ENCODE data around the gene ZNF414. TPM values are rescaled to one million over a fixed set of nuclear protein-coding genes. Genes with fewer than 3 reads are reported as not detected.

Gene ZNF414
- total RNA-seq, 6 experiments from 2014 or later: 9.5 to 17.4 (median 11.9) TPM

DNA sequence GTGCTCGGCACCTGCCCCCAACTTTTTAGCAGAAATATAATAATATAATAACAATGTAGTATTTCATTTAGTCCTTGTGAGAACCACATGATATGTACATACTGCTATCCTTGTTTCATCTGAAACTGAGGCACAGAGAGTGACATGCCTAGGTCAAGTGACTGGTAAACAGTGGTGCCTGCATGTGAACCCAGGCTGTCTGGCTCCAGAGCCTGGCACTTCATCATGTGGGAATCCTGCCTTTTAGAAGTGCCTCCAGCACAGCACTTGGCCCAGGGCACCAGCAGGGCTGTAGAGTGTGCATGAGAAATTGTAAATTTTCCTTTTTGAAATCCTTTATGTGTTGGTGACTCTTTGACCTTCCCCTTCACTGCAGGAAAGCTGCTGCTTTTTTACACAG, 39.0 kb downstream of the ZNF414 start:
- DNase-seq: no peak
- 89% methylated on average over 1 of the region's 1 CpG for WGBS (ENCODE audit: insufficient coverage, low coverage, low lambda C conversion rate, missing lambda C conversion rate)
- H3K36me3 ChIP-seq: peaks cover 5 to 90% (median 43%) of the 10 kb centered on the region in 4 donors

GRCh38 chr19:8473648-8474476, 40.1 kb downstream of the ZNF414 start:
- peaks cover 8 to 97% (median 51%) of the 10 kb centered on the region in 4 donors for H3K36me3 ChIP-seq
- peak in 1 of 4 donors; percentile 46 for ATAC-seq

More for the DNA sequence above, 39.0 kb downstream of the ZNF414 start:
- H3K9me3 ChIP-seq: no peaks in the 10 kb centered on the region
- intact Hi-C loops (cut with DNase I): no loop called here
- no peak overlapping the region for H3K4me3 ChIP-seq
- no peak for ATAC-seq
- no peak for TF ChIP-seq POLR2A (IDR thresholded peaks at IDR 0.05)
- TF ChIP-seq, protein P1, sequence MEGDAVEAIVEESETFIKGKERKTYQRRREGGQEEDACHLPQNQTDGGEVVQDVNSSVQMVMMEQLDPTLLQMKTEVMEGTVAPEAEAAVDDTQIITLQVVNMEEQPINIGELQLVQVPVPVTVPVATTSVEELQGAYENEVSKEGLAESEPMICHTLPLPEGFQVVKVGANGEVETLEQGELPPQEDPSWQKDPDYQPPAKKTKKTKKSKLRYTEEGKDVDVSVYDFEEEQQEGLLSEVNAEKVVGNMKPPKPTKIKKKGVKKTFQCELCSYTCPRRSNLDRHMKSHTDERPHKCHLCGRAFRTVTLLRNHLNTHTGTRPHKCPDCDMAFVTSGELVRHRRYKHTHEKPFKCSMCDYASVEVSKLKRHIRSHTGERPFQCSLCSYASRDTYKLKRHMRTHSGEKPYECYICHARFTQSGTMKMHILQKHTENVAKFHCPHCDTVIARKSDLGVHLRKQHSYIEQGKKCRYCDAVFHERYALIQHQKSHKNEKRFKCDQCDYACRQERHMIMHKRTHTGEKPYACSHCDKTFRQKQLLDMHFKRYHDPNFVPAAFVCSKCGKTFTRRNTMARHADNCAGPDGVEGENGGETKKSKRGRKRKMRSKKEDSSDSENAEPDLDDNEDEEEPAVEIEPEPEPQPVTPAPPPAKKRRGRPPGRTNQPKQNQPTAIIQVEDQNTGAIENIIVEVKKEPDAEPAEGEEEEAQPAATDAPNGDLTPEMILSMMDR (IDR thresholded peaks at IDR 0.05): no peak
- no peak overlapping the region for H3K27ac ChIP-seq
- H3K27me3 ChIP-seq: no peaks in the 10 kb centered on the region
- H3K4me1 ChIP-seq: no peaks in the 10 kb centered on the region

DNA sequence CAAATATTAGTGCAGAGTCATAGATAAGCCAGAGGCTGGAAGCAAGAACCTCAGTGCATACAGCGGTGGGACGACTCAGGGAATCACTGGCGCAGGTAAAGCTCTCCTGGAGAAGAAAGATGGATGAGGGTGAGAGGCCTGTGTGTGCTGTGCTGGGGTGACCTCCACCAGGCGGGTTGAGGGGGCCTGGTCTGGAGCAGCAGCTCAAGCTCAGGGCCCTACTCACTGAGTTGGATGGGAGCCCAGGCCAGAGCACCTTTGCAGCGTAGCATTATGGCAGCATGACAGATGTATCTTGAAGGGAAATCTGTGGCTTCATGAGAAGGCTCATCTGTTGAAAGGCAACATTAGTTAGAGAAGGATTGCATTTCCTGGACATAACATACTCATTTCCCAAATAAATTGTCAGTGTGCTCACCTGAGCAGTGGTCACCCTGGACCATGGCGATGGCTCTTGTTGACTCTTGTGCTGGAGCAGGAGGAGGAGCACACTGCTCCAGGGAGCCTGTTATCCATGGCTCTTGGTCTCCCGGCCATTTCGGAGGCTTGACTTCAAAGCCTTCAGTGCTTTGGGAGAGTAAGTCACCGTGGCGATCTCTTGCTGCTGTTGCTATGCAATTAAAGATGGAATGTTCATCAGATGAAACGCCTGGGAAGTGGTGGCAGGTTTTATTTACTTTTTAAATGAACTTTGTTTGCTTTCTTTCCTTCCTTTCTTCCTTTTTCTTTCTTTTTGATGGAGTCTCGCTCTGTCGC, 44.2 kb downstream of the ZNF414 start:
- intact Hi-C loops (cut with DNase I): no loop called here
- Histone ChIP-seq H3K27ac (no peak overlapping the region), H3K4me1 (peaks cover 0 to 5% (median 0%) of the 10 kb centered on the region in 4 donors), H3K27me3 (no peaks in the 10 kb centered on the region), H3K4me3 (no peak overlapping the region), H3K9me3 (no peaks in the 10 kb centered on the region), H3K36me3 (peaks cover 17 to 97% (median 62%) of the 10 kb centered on the region in 4 donors)
- WGBS (ENCODE audit: insufficient coverage, low coverage, low lambda C conversion rate, missing lambda C conversion rate): 76% methylated on average over 5 of the region's 13 CpGs
- TF ChIP-seq, protein P1 (IDR thresholded peaks at IDR 0.05): no peak
- TF ChIP-seq POLR2A (IDR thresholded peaks at IDR 0.05): no peak
- ATAC-seq (no peak), DNase-seq (no peak)

More at GRCh38 chr19:8473648-8474476, 40.1 kb downstream of the ZNF414 start:
- TF ChIP-seq POLR2A (IDR thresholded peaks at IDR 0.05): no peak
- TF ChIP-seq, protein P1 (IDR thresholded peaks at IDR 0.05): no peak
- no peaks in the 10 kb centered on the region for H3K4me1 ChIP-seq
- 76% methylated on average over 6 of the region's 6 CpGs for whole genome bisulfite sequencing (ENCODE audit: insufficient coverage, low coverage, low lambda C conversion rate, missing lambda C conversion rate)
- intact Hi-C loops (cut with DNase I): no loop called here
- no peaks in the 10 kb centered on the region for H3K27me3 ChIP-seq
- no peaks in the 10 kb centered on the region for H3K9me3 ChIP-seq
- H3K4me3 ChIP-seq: no peak overlapping the region
- DNase-seq: no peak
- H3K27ac ChIP-seq: no peak overlapping the region

- TF ChIP-seq POLR2A (IDR thresholded peaks at IDR 0.05): no peak
- TF ChIP-seq, protein P1 (IDR thresholded peaks at IDR 0.05): no peak
- intact Hi-C loops (cut with DNase I): no loop called here
- H3K4me3 ChIP-seq: no peak overlapping the region
- H3K36me3 ChIP-seq: peaks cover 17 to 97% (median 62%) of the 10 kb centered on the region in 4 donors
- no peak for ATAC-seq
- 76% methylated on average over 8 of the region's 8 CpGs for WGBS (ENCODE audit: insufficient coverage, low coverage, low lambda C conversion rate, missing lambda C conversion rate)
- DNase-seq: no peak
- H3K27ac ChIP-seq: no peak overlapping the region
- no peaks in the 10 kb centered on the region for H3K9me3 ChIP-seq
- H3K4me1 ChIP-seq: peaks cover 0 to 5% (median 0%) of the 10 kb centered on the region in 4 donors
- H3K27me3 ChIP-seq: no peaks in the 10 kb centered on the region
Observed at GRCh38 chr19:8468761-8469373, 45.1 kb downstream of the ZNF414 start.
